Body of pancreas (tissue), 4 donors: ENCODE measurements around the gene TBCK. TPM values are rescaled to one million over a fixed set of nuclear protein-coding genes. Genes with fewer than 3 reads are reported as not detected.

ENCODE experiments used
- ATAC-seq: fragments of 150-250 bp; one replicate; pipeline ENCODE4 v1.9.1; 2016
- DNase-seq, 4 donors: peaks; one replicate each; pipeline ENCODE4 v3.0.0-alpha.2; 2019
- H3K27ac ChIP-seq, 4 donors: fragments of 200-600 bp; sonication (generic); 1 replicate in 3 of 4; 2 replicates in 1 of 4; pipeline versions ENCODE4 v1.5.1 to v1.6.1; 2016 to 2019; ENCODE audit warnings: mild to moderate bottlenecking in 1 of 4, mixed read lengths in 1 of 4, moderate library complexity in 1 of 4
- H3K27me3 ChIP-seq, 2 donors: fragments of 200-600 bp; sonication (generic); one replicate each; pipeline ENCODE4 v1.6.0; 2016; ENCODE audit warnings: mild to moderate bottlenecking in 1 of 2
- H3K36me3 ChIP-seq, 2 donors: fragments of 200-600 bp; sonication (generic); replicated peaks in 1 of 2; 2 replicates each; pipeline ENCODE4 v1.5.1; 2016; ENCODE audit warnings: low read depth in 2 of 2; ENCODE audit not compliant: insufficient read depth in 1 of 2
- H3K4me1 ChIP-seq: fragments of 200-600 bp; sonication (generic); one replicate; pipeline ENCODE4 v1.6.0; 2016
- H3K4me3 ChIP-seq, 2 donors: fragments of 200-600 bp; sonication (generic); 1 replicate in 1 of 2; 2 replicates in 1 of 2; pipeline ENCODE4 v1.5.1; 2016 to 2019
- H3K9me3 ChIP-seq, 3 donors: fragments of 200-600 bp; sonication (generic); 1 replicate in 2 of 3; 2 replicates in 1 of 3; pipeline ENCODE4 v1.5.1; 2016
- CTCF ChIP-seq, 7 experiments: fragments of 450-650 bp in 4 of 7; fragments of 200-600 bp in 3 of 7; sonication (generic) in 3 of 7; IDR thresholded peaks; one replicate each; pipeline ENCODE4 v1.5.1; 2016 to 2019; ENCODE audit warnings: antibody characterized with exemption in 7 of 7
- POLR2A ChIP-seq, 3 donors: fragments of 450-650 bp; IDR thresholded peaks; one replicate each; pipeline ENCODE4 v1.6.1; 2016; ENCODE audit warnings: antibody characterized with exemption in 3 of 3, mild to moderate bottlenecking in 2 of 3
- WGBS, 2 donors: methylation state at CpG; one replicate each; pipeline ENCODE4 v1.1.5; 2017; 5-methylcytosine and 5-hydroxymethylcytosine counted together
- intact Hi-C: fragments of 100-400 bp; cut with DNase I; formaldehyde crosslinking; loops from one replicate; pipeline ENCODE4 v1.15.1; 2023
- total RNA-seq, 2 donors: library from RNA; depleted of rRNA; stranded (reverse); fragments of >200 nt; gene quantifications; one replicate each; pipeline ENCODE4 v1.1.0, GENCODE V29; 2016

TBCK gene
- total RNA-seq, 2 donors from 2014 or later = 24.7 to 28.5 TPM

- no peak for TF ChIP-seq POLR2A (IDR thresholded peaks at IDR 0.05)
- no peak for ATAC-seq
- intact Hi-C loops = no loop called here
- H3K9me3 ChIP-seq = no peaks in the 10 kb centered on the region
- H3K4me1 ChIP-seq = no peaks in the 10 kb centered on the region
- no peaks in the 10 kb centered on the region for H3K27me3 ChIP-seq
- DNase-seq = no peak
- no peaks in the 10 kb centered on the region for H3K36me3 ChIP-seq
- WGBS, 2 donors = 82 to 89% methylated on average over 1 of the region's 1 CpG
- no peak overlapping the region for H3K27ac ChIP-seq
- H3K4me3 ChIP-seq = no peak overlapping the region
Measured at GRCh38 chr4:106062452-106062875, 253.5 kb downstream of the TBCK start.

- no peak overlapping the region for H3K4me3 ChIP-seq
Measured at GRCh38 chr4:106058921-106059320, 257.1 kb downstream of the TBCK start.

GRCh38 chr4:106056914-106057313 is 259.1 kb downstream of the TBCK start:
- Histone ChIP-seq H3K36me3 (no peaks in the 10 kb centered on the region), H3K4me1 (no peaks in the 10 kb centered on the region), H3K27ac (no peak overlapping the region), H3K9me3 (no peaks in the 10 kb centered on the region), H3K27me3 (no peaks in the 10 kb centered on the region), H3K4me3 (no peak overlapping the region)
- DNase-seq = no peak
- ATAC-seq = no peak
- intact Hi-C loops = no loop called here
- TF ChIP-seq CTCF (IDR thresholded peaks at IDR 0.05) (no peak), POLR2A (IDR thresholded peaks at IDR 0.05) (no peak)

More at GRCh38 chr4:106058921-106059320, 257.1 kb downstream of the TBCK start:
- Histone ChIP-seq H3K4me1 (no peaks in the 10 kb centered on the region), H3K27ac (no peak overlapping the region), H3K9me3 (no peaks in the 10 kb centered on the region), H3K36me3 (no peaks in the 10 kb centered on the region), H3K27me3 (no peaks in the 10 kb centered on the region)
- DNase-seq = no peak
- ATAC-seq = no peak
- intact Hi-C loops = no loop called here
- TF ChIP-seq POLR2A (IDR thresholded peaks at IDR 0.05) = no peak
- no peak for TF ChIP-seq CTCF (IDR thresholded peaks at IDR 0.05)

- Histone ChIP-seq H3K36me3 (no peaks in the 10 kb centered on the region), H3K9me3 (no peaks in the 10 kb centered on the region), H3K4me1 (no peaks in the 10 kb centered on the region), H3K27ac (no peak overlapping the region), H3K27me3 (no peaks in the 10 kb centered on the region), H3K4me3 (no peak overlapping the region)
- 46 to 62% methylated on average over 1 of the region's 1 CpG for WGBS, 2 donors
- no peak for TF ChIP-seq CTCF (IDR thresholded peaks at IDR 0.05)
- TF ChIP-seq POLR2A (IDR thresholded peaks at IDR 0.05) = no peak
- intact Hi-C loops = no loop called here
- DNase-seq = no peak
- no peak for ATAC-seq
Measured at GRCh38 chr4:106051514-106051913, 264.5 kb downstream of the TBCK start.

- intact Hi-C loops = no loop called here
- ATAC-seq (no peak), DNase-seq (no peak)
Measured at GRCh38 chr4:106049490-106049889, 266.5 kb downstream of the TBCK start.

GRCh38 chr4:106048250-106048971 is 267.6 kb downstream of the TBCK start:
- ATAC-seq (no peak), DNase-seq (no peak)
- Histone ChIP-seq H3K36me3 (peaks cover 0 to 1% of the 10 kb centered on the region in 2 donors), H3K27me3 (no peaks in the 10 kb centered on the region), H3K4me3 (no peak overlapping the region), H3K9me3 (no peaks in the 10 kb centered on the region), H3K27ac (no peak overlapping the region), H3K4me1 (no peaks in the 10 kb centered on the region)
- intact Hi-C loops = no loop called here
- TF ChIP-seq POLR2A (IDR thresholded peaks at IDR 0.05) = no peak
- no peak for TF ChIP-seq CTCF (IDR thresholded peaks at IDR 0.05)
- WGBS, 2 donors = 82 to 86% methylated on average over 2 of the region's 2 CpGs

More at GRCh38 chr4:106049490-106049889, 266.5 kb downstream of the TBCK start:
- Histone ChIP-seq H3K4me3 (no peak overlapping the region), H3K27me3 (no peaks in the 10 kb centered on the region), H3K36me3 (peaks cover 0 to 1% of the 10 kb centered on the region in 2 donors), H3K9me3 (no peaks in the 10 kb centered on the region), H3K27ac (no peak overlapping the region), H3K4me1 (no peaks in the 10 kb centered on the region)
- no peak for TF ChIP-seq POLR2A (IDR thresholded peaks at IDR 0.05)
